NCI-H510A treated with DMSO at 0.1 percent for 48 hours (cell line): Measurements from ENCODE around the gene FBXO4.
"Not testable (repeated sequence)": the region's sequence is repeated elsewhere in the genome, so short reads cannot be mapped to it uniquely, and the experiment has no call there.

Source experiments
- DNase-seq: peaks from one replicate; lab custom pipeline; 2025; lab: John Stamatoyannopoulos, UW

FBXO4 gene

GRCh38 chr5:41982858-41983257 is 57.8 kb downstream of the FBXO4 start:
- DNase-seq, result not testable (repeated sequence)

- DNase-seq, result no peak
Observed at GRCh38 chr5:41983284-41983683, 58.2 kb downstream of the FBXO4 start.

DNA sequence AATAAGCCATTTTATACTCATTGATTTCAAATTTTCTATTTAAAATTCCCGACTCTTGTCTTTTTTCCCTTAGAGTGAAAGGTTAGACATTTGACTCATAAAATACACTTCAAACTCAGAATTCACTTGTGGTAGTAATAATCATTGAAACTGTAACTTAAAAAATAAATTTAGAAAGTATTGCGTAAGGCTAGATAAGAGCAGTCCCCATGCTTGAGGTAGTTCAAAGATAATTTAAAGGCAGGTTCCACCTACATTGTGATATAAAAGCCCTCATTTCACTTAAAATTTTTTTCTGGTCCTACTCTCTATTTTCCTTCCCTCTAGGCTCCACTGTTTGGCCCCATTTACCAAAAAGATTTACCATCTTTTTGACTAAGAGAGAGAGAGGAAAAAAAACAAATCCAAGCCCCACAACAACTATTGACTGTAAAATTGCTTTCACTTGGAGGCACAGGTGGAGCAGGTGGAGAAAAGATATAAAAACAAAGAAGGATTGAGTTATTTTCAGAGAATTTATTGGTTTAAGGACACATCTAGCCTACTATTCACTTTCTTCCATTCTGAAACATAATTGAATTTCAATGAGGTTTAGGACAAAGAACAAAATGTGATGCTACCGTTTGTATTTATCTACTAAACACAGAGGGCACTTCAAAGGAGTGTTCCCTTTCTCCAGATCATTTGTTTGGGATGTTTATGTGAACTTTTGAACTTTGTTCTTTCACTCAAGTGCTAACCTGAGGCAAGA is 61.0 kb downstream of the FBXO4 start:
- DNase-seq, result no peak
